DMS79 (cell line): Measurements from ENCODE around the gene FBXO33.
A peak's percentile ranks its signal among the peaks of the same experiment; 100 is the strongest.

Experiments used
- DNase-seq: peaks from one replicate; lab custom pipeline; 2025; lab: John Stamatoyannopoulos, UW

Gene FBXO33

DNA sequence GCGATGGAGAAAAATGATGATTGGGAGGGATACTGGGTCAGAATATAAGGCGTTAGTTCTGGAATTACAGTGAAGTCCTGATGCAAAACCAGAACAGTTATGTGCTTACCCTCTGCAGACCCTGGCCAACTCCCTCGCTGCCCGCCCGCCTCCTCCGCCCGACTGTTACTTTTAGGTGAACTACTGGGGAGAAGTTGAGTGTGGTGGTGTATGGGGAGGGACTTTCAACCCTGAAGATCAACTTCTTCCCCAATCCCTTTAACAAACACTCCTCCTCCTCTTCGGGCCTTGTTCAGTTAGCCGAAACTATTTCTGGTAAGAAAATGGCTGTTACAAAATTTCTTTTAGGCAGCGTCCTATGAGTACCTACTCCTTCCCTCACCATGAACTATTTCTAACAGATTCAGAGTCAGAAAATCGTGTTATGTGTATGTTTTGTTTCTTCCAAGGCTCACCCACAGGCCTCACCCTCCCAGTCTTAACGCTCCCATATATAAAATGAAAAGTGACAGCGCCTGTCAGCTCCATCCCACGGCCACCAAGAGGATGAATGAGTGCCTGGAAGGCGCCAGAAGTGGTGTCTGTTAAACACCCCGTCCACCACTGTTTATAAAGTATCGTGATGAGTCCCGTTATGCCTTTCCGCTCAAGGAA lies 1.3 kb downstream of the FBXO33 start:
- no peak for DNase-seq

- DNase-seq, result no peak
These were observed 4.1 kb downstream of the FBXO33 start for GRCh38 chr14:39428118-39428517.

GRCh38 chr14:39426605-39427004 lies 5.6 kb downstream of the FBXO33 start:
- peak; percentile 6 for DNase-seq

DNA sequence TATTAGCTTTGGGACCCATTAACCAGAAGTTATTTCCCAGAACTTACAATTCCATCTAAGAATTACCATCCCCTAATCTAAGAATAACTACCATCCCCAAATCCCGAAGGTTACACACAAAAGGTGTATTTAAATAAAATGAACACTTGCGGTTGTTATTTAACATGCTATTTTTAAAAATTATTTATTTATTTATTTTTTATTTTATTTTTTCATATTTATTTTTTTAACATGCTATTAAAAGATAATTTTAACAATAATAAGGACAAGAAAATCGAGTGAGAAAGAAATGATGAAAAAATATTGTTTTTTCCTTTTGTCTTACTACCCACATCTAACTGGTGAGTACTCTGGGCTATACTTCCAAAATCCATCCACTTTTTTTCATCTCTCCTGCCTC lies 6.3 kb downstream of the FBXO33 start:
- DNase-seq, result no peak

GRCh38 chr14:39423793-39424192 lies 8.4 kb downstream of the FBXO33 start:
- DNase-seq, result no peak

GRCh38 chr14:39422243-39422642 lies 10.0 kb downstream of the FBXO33 start:
- no peak for DNase-seq

- no peak for DNase-seq
These were observed 13.0 kb downstream of the FBXO33 start for GRCh38 chr14:39419272-39419671.

DNA sequence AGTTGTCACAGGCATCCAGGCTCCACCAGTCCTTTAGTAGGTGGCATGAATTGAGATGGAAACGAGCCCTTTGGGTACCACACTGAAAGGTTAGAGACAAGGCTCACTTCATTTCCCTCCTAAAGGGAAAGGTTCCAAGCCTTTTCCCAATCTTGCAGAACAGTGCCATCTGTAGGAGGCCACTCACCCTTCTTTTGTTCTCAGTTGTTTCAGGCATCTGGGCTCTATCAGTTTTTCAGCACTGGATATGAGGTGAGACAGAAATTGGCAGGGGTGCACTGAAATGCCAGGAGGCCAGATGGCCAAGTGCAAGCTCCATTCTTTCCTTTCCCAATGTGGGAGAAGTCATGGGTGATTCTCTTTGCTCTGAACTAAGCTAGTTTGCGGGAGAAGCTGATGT lies 15.2 kb downstream of the FBXO33 start:
- DNase-seq, result no peak

- DNase-seq, result no peak
These were observed 16.2 kb downstream of the FBXO33 start for GRCh38 chr14:39416072-39416471.

- DNase-seq, result no peak
These were observed 25.7 kb downstream of the FBXO33 start for GRCh38 chr14:39406560-39406959.

GRCh38 chr14:39398382-39398781 lies 33.9 kb downstream of the FBXO33 start:
- DNase-seq, result no peak

DNA sequence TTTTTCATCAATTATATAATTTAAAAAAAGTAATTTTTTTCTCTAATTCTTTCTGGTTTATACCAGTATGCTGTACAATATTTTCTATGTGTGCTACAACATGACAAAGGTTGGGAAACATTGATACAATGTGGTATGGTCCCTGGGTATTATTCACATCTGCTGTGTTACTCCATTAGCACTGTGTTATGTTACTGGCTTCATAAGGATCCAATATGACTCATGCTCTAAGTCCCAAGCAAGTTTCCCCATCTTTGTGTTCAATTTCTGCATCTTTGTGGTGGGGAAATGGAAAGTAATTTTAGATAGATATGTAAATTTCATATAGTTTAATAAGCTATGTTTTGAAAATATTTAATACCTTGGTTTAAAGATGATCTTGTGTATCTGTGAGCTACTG lies 35.8 kb downstream of the FBXO33 start:
- no peak for DNase-seq

- DNase-seq, result no peak
These were observed 36.5 kb downstream of the FBXO33 start for GRCh38 chr14:39395555-39396254.

- DNase-seq, result no peak
These were observed 38.9 kb downstream of the FBXO33 start for GRCh38 chr14:39393289-39393688.

DNA sequence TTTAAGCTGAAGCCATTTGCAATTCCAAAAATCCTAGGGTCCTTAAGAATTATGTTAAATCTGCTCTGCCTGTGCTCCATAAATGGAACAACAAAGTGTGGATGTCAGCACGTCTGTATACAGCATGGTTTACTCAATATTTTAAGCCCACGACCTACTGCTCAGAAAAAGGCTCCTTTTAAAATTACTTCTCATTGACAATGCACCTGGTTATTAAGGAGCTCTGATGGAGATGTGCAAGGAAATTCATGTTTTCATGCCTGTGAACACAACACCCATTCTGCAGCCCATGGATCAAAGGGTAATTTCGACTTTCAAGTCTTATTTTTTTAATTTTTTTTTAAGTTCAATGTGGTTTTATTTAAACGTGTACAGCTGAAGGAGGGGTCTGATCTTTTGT lies 48.1 kb downstream of the FBXO33 start:
- DNase-seq, result no peak

GRCh38 chr14:39383741-39384140 lies 48.5 kb downstream of the FBXO33 start:
- no peak for DNase-seq

DNA sequence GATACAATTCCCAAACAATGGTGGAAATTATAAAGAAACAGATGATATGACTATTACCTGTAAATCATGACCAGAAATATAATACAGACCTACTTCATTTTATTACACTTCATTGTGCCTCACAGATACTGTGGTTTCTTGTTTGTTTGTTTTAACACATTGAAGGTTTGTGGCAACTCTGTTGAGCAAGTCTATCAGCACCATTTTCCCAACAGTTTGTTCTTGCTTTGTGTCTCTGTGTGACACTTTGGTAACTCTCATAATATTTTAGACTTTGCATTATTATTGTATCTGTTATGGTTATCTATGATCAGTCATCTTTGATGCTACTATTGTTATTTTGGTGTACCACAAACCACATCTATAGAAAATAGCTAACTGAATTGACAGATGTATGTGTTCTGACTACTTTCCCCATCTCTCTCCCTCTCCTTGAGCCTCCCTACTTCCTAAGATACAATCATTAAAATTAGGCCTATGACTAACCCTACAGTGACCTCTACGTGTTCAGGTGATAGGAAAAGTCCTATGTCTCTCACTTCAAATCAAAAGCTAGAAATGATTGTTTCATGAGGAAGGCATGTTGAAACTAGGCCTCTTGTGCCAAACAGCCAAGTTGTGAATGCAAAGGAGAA lies 49.1 kb downstream of the FBXO33 start:
- DNase-seq, result no peak

DNA sequence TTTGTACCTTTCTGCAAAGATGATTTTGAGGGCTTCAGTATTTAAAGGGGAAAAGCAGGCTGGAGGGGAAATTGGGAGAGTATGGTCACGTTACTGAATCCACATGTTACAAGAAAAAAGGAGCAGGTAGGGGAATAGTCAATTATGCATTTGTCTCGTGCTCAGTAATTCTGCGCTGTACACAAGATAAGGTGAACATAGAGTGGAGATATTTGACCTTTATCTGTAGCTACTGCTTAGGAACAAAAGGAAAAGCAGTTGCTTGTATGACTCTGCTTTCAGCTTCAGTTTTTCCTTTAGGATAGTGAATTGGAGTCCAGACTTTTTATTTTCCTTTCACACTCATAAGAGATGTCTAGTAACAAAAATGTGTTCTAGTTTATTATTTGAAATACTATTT lies 49.8 kb downstream of the FBXO33 start:
- DNase-seq, result no peak

DNA sequence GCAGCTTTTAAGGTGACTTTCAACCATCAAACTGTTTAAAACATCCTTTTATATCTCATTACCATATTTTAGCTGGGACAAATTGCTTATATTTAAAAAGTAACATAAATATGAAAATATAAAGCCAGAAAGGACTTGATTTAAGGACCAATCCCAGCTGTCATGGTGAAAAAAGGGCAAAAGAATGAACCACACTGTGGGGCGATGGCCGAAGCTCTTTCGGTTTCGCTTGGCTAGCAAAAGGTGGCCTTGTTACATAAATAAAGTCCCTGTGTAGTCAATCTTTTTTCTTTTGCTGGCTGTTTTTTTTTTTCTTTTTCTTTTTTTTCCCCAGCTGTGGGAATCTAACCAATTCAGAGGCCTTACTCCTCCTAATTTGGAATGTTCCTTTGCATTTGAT lies 50.9 kb downstream of the FBXO33 start:
- no peak for DNase-seq

- no peak for DNase-seq
These were observed 55.4 kb downstream of the FBXO33 start for GRCh38 chr14:39376667-39377403.

DNA sequence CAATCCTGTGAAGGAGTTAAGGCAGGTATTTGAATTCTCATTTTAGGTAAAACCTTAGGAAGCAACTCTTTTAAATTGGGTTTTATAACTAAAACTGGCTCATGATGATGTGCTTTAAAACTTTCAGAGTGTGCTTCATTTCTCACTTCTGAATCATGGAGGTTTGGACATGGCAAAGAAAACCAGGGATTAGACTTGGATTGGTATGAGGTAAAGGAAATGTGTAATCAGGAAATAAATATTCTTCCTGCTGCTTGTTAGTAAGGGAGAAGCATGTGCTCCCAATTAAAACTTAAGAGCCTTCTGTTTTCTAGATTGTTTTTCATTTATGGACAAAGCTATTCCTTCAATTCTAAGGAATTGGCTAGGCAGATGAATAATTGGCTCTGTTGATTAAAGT lies 57.4 kb downstream of the FBXO33 start:
- DNase-seq, result no peak

DNA sequence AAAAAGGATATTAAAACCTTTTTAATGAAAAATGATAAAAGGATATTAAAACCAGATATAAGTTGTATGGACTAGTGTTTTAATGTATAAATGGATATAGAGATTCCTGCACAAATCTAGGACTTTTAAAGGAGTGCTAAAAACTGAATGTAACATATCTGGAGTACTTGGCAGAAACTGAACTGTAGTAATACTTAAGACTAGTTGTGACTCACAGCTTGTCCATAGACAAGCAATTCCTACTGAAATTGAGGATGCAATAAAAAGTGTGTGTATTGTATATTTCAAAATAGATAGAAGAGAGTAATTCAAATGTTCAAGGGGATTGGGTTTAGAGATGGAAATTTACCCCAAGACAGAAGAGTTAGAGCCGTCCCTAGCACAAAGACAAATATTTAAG lies 59.6 kb downstream of the FBXO33 start:
- no peak for DNase-seq

DNA sequence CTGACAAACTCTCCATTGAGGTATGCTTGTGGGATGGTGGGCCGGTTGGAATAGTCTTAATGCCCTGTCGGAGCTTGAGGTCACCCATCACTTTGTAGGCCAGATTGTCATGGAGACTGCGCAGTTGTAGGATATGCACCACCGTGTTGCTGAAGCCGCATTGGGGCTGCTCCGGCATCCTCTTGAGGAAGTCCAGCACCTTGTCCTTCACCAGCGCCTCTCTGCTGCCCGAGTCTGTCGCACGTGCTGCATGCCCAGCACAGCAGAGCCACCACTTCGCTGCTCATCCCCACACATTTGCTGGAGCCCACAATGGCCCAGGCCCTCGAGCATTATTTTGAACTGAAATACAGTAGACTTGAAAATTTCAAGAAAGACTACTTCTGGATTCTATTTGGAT lies 61.8 kb downstream of the FBXO33 start:
- no peak for DNase-seq
